Rectal smooth muscle tissue (tissue), 1 donor: ENCODE results near the gene TMEM245.
"Not testable (repeated sequence)": the region's sequence is repeated elsewhere in the genome, so short reads cannot be mapped to it uniquely, and the experiment has no call there.

Experiments
- H3K27ac ChIP-seq: one replicate; pipeline ENCODE4 v1.7.0; 2013; ENCODE audit warnings: low read depth, low read length, inconsistent platforms
- H3K27me3 ChIP-seq: one replicate; pipeline ENCODE4 v1.7.0; 2013; ENCODE audit warnings: low read length; ENCODE audit not compliant: control insufficient read depth, insufficient read depth
- H3K36me3 ChIP-seq: one replicate; pipeline ENCODE4 v1.7.0; 2013; ENCODE audit warnings: low read length; ENCODE audit not compliant: control insufficient read depth, insufficient read depth
- H3K4me1 ChIP-seq: one replicate; pipeline ENCODE4 v1.7.0; 2013; ENCODE audit warnings: low read length; ENCODE audit not compliant: control insufficient read depth, insufficient read depth
- H3K4me3 ChIP-seq: one replicate; pipeline ENCODE4 v1.7.0; 2013; ENCODE audit warnings: low read length
- H3K9ac ChIP-seq: one replicate; pipeline ENCODE4 v1.7.0; 2013; ENCODE audit warnings: low read length

TMEM245 gene

DNA sequence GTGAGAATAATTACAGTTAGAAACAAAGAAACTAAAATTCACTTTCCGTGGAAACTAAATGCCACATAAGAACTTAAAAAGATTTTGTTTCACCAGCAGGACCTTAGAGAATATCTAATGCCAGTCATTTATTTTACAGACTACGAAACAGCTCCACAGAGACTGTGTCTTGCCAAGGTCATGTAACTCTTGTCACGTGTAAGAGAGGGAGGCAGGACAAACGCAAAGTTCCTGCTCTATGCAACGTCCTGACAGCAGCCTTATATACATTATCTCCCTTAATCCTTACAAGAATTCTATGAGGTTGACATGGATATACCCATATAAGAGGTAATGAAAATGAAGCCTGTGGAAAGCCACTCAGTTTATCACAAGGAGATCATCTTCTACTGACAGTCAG lies 145.9 kb downstream of the TMEM245 start:
- Histone ChIP-seq H3K27me3 (no peaks in the 10 kb centered on the region), H3K27ac (no peak overlapping the region), H3K4me1 (peaks cover 14% of the 10 kb centered on the region), H3K9ac (no peak overlapping the region), H3K36me3 (peaks cover 3% of the 10 kb centered on the region), H3K4me3 (no peak overlapping the region)

- H3K4me1 ChIP-seq, result peaks cover 10% of the 10 kb centered on the region
- no peak overlapping the region for H3K4me3 ChIP-seq
- no peak overlapping the region for H3K27ac ChIP-seq
- peaks cover 3% of the 10 kb centered on the region for H3K36me3 ChIP-seq
- H3K9ac ChIP-seq, result no peak overlapping the region
- H3K27me3 ChIP-seq, result no peaks in the 10 kb centered on the region
Measured at GRCh38 chr9:108972626-108973209, 147.0 kb downstream of the TMEM245 start.

DNA sequence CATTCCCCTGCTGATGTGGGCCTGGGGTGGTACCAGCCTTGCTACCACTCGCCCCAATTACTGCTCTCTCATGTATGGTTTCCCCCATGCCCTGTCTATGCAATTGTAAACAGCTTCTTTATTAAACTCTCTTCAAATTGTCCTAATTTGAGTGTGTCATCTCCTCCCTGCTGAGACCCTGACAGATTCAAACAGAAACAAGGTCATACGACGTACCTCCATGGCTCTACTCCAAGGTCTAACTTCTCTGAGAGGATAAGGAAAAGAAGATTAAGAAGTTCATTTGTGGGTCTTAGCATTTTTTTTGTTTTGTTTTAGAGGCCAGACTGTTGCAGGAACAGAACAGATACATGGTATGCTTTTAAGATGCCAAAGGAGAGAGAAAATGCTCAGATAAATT lies 147.6 kb downstream of the TMEM245 start:
- peaks cover 10% of the 10 kb centered on the region for H3K4me1 ChIP-seq
- peaks cover 3% of the 10 kb centered on the region for H3K36me3 ChIP-seq
- H3K27me3 ChIP-seq, result no peaks in the 10 kb centered on the region
- no peak overlapping the region for H3K9ac ChIP-seq
- no peak overlapping the region for H3K27ac ChIP-seq
- H3K4me3 ChIP-seq, result no peak overlapping the region

DNA sequence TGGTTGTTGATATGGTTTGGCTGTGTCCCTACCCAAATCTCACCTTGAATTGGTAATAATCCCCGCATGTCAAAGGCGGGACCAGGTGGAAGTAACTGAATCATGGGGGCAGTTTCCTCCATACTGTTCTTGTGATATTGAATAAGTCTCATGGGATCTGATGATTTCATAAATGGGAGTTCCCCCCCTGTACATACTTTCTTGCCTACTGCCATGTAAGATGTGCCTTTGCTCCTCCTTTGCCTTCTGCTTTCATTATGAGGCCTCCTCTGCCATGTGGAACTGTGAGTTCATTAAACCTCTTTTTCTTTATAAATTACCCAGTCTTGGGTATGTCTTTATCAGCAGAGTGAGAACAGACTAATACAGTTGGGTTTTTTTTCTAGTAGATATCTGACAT lies 148.4 kb downstream of the TMEM245 start:
- not testable (repeated sequence) for H3K36me3 ChIP-seq, H3K4me1 ChIP-seq, H3K9ac ChIP-seq, H3K27me3 ChIP-seq, H3K27ac ChIP-seq, H3K4me3 ChIP-seq

- H3K9ac ChIP-seq, result no peak overlapping the region
- H3K4me1 ChIP-seq, result peaks cover 8% of the 10 kb centered on the region
- H3K27me3 ChIP-seq, result no peaks in the 10 kb centered on the region
- peaks cover 3% of the 10 kb centered on the region for H3K36me3 ChIP-seq
- no peak overlapping the region for H3K4me3 ChIP-seq
- no peak overlapping the region for H3K27ac ChIP-seq
Measured at GRCh38 chr9:108967916-108968315, 151.8 kb downstream of the TMEM245 start.
